HG02885 (cell line): ENCODE results near the gene ZNF622.
A peak's percentile ranks its signal among the peaks of the same experiment; 100 is the strongest.
"Not testable (repeated sequence)": the region's sequence is repeated elsewhere in the genome, so short reads cannot be mapped to it uniquely, and the experiment has no call there.

Experiments used
- ATAC-seq: cut with Tn5 transposase; IDR thresholded peaks from one replicate; pipeline ENCODE4 v1.9.1; 2021; ENCODE audit warnings: mild to moderate bottlenecking; ENCODE audit not compliant: unreplicated experiment, poor library complexity

ZNF622 gene

GRCh38 chr5:16482891-16483290 lies 17.3 kb upstream of the ZNF622 start:
- no peak for ATAC-seq

GRCh38 chr5:16480821-16481538 lies 15.4 kb upstream of the ZNF622 start:
- ATAC-seq = no peak

- ATAC-seq = no peak
Measured at GRCh38 chr5:16480144-16480543, 14.5 kb upstream of the ZNF622 start.

GRCh38 chr5:16477541-16477940 lies 11.9 kb upstream of the ZNF622 start:
- no peak for ATAC-seq

- ATAC-seq = not testable (repeated sequence)
Measured at GRCh38 chr5:16476417-16476816, 10.8 kb upstream of the ZNF622 start.

GRCh38 chr5:16471387-16471786 lies 5.8 kb upstream of the ZNF622 start:
- ATAC-seq = no peak

GRCh38 chr5:16467363-16468219 lies 2.0 kb upstream of the ZNF622 start:
- peak; percentile 77 for ATAC-seq

GRCh38 chr5:16464664-16465543 lies 696 bp downstream of the ZNF622 start:
- no peak for ATAC-seq

GRCh38 chr5:16464231-16464630 lies 1.4 kb downstream of the ZNF622 start:
- no peak for ATAC-seq

- no peak for ATAC-seq
Measured at GRCh38 chr5:16461782-16462181, 3.8 kb downstream of the ZNF622 start.

GRCh38 chr5:16461026-16461425 lies 4.6 kb downstream of the ZNF622 start:
- ATAC-seq = no peak

- ATAC-seq = peak; percentile 39
Measured at GRCh38 chr5:16459451-16459850, 6.1 kb downstream of the ZNF622 start.

GRCh38 chr5:16457853-16458252 lies 7.7 kb downstream of the ZNF622 start:
- no peak for ATAC-seq

GRCh38 chr5:16457451-16457850 lies 8.1 kb downstream of the ZNF622 start:
- ATAC-seq = no peak

GRCh38 chr5:16456103-16456832 lies 9.3 kb downstream of the ZNF622 start:
- peak; percentile 58 for ATAC-seq

- no peak for ATAC-seq
Measured at GRCh38 chr5:16455668-16456067, 9.9 kb downstream of the ZNF622 start.

- no peak for ATAC-seq
Measured at GRCh38 chr5:16454686-16455085, 10.9 kb downstream of the ZNF622 start.

- ATAC-seq = no peak
Measured at GRCh38 chr5:16453609-16454008, 12.0 kb downstream of the ZNF622 start.

GRCh38 chr5:16450163-16450562 lies 15.4 kb downstream of the ZNF622 start:
- peak; percentile 65 for ATAC-seq

GRCh38 chr5:16446993-16447392 lies 18.6 kb downstream of the ZNF622 start:
- ATAC-seq = no peak
